HG03558 (cell line): ENCODE measurements around the gene CNTD1.

ENCODE experiments used
- ATAC-seq: cut with Tn5 transposase; IDR thresholded peaks from one replicate; pipeline ENCODE4 v1.9.1; 2021; ENCODE audit warnings: moderate number of reproducible peaks; ENCODE audit not compliant: unreplicated experiment; ENCODE audit errors: extremely low read depth

Gene CNTD1

DNA sequence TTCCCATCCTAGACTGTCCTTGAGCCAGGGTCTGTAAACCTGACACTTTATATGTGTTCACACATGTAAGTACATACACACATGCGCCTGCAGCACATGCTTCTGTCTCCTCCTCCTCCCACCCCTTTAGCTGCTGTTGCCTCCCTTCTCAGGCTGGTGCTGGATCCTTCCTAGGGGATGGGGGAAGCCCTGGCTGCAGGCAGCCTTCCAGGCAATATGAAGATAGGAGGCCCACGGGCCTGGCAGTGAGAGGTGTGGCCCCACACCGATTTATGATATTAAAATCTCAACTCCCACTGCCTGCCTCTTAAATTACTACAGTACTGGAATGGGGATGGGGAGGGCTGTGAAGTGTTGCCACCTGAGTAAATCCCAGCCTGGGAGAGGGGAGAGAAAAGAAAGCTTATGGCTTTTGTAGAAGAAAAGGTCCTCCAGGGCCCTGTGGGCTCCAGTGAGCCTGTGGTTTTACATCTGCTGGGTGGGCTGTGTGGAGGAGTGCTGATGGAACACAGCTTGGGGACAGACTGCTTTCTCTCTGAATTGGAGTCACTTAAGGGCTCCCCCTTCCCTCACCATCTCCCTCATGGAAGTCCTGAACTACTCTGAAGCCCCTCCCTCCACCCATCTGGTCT is 19.2 kb upstream of the CNTD1 start:
- ATAC-seq = no peak

DNA sequence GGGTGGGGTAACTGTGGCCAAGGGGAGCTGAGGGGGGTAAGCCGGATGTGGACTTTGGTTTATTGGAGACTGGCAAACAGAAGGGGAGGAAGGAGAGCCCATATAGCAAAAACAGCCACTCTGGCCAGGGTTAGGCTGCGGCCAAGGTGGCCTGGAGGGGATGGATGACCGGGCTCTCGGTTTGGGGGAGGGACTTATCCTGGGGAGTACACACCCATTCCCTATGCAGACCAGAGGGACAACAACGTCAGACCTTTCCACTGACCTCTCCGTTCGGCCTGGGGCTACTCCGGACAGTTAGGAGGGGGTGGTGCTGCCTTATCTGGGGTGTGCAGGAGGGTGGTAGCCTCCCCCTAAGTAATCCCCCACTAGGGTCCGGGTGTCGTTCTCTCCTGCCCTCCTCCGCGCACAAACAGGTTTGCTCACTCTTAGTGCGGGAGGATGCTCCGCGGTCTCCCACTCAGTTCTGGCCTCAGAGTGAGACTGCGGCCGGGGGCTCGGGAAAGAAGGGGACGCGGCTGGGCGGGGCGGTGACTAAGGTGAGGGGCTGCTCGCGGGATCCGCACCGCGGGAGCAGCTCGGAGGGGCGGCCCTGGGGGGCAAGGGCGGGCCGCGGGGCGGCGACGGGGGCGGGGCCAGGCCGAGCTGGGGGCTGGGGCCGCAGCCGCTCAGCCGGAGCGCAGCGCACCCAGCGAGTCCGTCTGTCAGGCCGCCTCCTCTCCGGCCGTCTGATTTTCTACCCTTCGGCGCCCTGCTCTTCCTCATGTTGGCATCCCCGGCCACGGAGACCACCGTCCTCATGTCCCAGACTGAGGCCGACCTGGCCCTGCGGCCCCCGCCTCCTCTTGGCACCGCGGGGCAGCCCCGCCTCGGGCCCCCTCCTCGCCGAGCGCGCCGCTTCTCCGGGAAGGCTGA is 18.5 kb upstream of the CNTD1 start, which contains the start of gene WNK4:
TSS of gene WNK4 (plus strand) at position 675 of the 915 bp plus-strand sequence. CDS start at position 764, 89 bp downstream.
- ATAC-seq = no peak

DNA sequence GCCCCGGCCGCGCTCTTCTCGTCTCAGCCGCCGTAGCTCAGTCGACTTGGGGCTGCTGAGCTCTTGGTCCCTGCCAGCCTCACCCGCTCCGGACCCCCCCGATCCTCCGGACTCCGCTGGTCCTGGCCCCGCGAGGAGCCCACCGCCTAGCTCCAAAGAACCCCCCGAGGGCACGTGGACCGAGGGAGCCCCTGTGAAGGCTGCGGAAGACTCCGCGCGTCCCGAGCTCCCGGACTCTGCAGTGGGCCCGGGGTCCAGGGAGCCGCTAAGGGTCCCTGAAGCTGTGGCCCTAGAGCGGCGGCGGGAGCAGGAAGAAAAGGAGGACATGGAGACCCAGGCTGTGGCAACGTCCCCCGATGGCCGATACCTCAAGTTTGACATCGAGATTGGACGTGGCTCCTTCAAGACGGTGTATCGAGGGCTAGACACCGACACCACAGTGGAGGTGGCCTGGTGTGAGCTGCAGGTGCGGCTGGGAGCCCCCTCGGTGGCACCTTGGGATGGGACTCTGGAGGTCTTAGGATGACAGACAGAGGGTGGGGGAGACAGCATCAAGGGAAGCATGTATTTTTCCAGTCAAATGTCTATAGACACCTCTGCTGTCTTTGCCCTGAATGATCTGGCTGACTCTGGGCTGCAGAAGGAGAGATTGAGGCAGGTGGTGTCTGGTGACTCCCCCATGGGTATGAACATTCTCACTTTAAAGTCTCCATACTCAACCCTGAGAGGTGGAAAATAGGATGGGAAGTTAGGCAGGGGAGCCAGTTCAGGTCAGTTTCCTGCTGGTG is 17.6 kb upstream of the CNTD1 start:
- no peak for ATAC-seq

DNA sequence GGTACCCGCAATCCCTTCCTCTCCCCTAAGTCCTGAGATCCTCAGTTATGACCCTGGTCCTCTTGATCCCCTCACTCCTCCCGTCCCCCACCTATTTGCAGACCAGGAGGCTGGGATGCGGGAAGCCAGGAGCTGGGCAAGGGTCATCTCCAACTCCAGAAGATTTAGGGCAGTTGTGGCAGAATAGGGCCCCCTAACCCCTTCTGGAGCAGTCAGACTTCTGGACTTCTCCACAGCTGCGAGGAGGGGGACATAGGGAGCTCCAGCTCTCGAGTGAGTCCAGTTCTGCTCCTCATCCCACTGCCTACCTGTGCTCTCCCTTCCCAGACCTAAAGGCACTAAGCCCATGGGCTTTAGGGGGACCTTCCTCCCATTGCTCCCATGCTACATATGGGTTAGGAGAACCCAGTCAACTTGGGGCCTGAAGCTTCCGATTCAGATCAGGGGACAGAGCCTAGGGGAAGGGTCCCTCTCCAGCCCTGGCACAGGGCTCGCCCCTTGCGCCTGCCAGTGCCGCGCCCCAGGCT is 17.0 kb upstream of the CNTD1 start:
- ATAC-seq = no peak

DNA sequence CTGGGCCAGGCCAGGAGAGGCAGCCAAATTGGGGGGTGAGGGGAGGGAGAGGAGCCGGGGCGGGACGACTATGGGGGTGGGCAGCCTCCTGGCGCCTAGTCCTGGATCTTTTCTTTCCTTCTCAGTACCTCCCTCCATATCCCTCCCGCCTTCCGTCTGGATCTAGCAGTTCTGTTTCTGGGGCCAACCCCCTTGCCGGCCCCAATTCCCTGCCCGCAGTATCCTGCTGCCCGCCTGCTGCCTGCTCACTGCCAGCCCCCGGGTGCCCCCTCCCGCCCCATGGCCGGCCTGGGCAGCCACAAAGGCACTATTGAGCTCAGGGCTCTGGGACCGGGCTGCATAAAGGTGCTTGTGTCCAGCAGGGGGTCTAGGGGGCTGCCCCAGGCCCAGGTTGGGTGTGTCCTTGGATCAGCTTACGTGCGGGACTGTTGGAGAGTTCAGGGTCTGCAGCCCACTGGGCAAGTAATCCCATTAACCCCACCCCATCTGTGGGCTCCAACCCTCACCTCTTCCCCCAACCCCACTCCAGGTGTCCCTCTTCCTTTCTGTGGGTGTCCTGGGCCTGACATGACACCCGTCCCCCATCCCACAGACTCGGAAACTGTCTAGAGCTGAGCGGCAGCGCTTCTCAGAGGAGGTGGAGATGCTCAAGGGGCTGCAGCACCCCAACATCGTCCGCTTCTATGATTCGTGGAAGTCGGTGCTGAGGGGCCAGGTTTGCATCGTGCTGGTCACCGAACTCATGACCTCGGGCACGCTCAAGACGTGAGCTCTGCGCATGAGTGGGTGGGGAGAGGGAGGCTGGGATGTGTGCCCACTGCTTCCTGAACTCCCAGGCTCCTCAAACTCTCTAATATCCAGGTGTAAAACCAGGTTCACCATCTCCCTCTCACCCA is 16.2 kb upstream of the CNTD1 start:
- no peak for ATAC-seq

DNA sequence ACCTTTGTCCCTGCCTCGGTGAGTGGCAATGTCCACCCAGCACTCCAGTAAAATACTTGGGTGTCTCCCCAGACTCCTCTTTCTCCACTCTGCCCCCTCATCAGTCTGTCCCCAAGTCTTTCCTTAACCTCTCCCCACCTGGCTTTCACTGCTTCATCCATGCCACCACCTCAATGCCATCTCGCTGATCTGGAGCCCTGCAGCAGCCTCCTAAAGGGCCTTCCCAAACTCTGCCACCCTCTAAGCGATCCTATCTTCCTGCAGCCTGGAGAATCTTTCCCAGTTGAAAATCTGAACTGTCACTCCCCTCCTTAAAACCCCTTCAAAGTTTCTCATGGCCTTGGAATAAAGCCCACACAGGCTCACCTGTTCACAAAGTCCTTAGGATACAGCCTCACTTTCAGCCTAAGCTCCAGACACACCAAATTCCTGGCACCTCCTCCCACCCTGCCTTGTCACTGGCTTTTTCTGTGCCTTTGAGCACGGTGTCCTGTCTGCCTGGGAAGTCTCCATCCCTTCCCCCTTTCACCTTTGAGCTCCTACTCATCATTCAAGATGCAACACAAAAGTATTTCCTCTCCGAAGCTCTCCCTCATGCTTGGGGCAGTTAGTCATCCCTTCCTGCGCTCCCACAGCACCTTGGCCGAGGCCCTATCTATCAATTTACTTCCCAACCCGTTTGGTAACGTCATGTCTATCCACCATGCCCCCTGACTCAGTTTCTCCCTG is 15.4 kb upstream of the CNTD1 start:
- ATAC-seq = no peak

DNA sequence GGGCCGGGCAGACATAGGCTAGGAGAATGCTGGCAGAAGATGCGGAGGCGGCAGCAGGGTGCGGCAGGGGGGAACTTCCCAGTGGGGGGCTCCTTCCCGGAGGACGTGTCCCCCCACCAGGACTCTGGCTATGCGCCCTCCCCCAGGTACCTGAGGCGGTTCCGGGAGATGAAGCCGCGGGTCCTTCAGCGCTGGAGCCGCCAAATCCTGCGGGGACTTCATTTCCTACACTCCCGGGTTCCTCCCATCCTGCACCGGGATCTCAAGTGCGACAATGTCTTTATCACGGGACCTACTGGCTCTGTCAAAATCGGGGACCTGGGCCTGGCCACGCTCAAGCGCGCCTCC is 14.9 kb upstream of the CNTD1 start:
- ATAC-seq = no peak

DNA sequence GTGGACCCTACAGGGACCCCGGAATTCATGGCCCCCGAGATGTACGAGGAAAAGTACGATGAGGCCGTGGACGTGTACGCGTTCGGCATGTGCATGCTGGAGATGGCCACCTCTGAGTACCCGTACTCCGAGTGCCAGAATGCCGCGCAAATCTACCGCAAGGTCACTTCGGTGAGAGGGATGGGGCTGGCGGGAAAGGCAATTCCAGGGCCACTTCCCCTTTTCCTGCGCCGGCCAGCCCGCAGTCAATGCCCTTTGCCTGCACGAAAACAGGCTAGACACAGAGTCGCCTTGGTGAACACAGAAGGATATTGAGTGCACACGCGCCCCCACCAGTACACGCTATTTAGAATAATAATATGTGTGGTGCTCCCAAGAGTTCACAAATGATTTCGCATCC is 14.3 kb upstream of the CNTD1 start:
- ATAC-seq = no peak

DNA sequence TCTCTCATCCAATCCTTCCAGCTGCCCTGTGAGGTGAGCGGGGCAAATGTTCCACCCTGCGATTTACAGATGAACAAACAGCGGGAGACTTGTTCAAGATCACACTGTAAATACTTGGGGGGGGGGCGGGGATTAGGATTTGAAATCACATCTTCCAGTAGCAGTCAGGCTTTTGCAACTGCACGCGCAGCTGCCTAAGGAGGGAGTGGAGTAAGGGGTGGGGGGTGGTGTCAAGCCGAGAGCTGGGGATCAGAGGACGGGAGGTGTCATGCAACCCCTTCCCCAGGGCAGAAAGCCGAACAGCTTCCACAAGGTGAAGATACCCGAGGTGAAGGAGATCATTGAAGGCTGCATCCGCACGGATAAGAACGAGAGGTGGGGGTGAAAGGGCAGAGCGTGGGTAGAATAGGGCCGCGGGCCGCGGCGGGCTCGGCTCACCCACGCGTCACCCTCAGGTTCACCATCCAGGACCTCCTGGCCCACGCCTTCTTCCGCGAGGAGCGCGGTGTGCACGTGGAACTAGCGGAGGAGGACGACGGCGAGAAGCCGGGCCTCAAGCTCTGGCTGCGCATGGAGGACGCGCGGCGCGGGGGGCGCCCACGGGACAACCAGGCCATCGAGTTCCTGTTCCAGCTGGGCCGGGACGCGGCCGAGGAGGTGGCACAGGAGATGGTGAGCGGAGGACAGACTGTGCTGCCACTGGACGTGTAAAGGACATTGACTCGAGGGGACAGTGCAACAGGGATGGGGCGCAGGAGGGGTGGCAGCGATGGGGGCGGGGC is 13.7 kb upstream of the CNTD1 start:
- no peak for ATAC-seq

DNA sequence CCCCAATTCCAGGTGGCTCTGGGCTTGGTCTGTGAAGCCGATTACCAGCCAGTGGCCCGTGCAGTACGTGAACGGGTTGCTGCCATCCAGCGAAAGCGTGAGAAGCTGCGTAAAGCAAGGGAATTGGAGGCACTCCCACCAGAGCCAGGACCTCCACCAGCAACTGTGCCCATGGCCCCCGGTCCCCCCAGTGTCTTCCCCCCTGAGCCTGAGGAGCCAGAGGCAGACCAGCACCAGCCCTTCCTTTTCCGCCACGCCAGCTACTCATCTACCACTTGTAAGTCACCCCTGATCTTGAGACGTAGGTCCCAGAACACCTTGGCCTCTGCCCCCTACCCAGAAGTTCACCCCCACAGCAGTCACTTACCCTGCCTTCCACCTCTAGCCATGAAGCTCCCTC is 11.4 kb upstream of the CNTD1 start:
- ATAC-seq = no peak

DNA sequence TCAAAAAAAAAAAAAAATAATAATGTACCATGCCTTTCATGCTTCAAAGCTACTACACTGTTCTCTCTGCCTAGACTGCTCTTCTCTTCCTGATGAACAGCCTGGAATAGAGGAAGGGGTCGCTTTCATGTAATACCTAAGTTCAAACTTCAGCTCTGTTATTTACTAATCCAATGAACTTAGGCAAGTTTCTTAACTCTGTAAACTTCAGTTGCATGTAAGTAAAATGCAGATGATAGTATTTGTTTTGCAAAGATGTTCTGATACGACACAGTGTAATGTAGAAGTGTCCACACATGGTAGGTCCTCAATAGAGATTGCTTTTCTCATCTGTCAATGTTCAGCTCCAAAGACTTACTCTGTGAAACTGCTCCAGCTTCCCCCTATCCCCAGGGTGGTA is 6.7 kb upstream of the CNTD1 start:
- ATAC-seq = no peak

DNA sequence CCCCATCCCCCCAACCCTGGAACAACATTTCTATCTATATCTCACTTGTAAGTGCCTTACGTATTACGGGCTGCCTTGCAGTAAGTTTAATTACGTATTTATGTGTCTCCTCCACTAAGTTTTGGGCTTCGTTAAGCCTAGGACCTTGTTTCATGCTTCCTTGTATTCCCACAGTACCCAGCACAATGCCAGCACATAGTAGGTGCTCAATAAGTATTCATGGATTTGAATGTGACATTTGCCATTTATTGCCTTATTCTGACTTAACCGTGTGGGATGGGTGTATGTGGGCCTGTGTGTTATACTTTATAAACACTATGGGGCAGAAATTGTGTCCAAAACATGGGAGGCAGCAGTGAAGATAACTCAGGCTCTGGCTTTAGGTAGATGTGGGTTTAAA is 6.1 kb upstream of the CNTD1 start:
- no peak for ATAC-seq

DNA sequence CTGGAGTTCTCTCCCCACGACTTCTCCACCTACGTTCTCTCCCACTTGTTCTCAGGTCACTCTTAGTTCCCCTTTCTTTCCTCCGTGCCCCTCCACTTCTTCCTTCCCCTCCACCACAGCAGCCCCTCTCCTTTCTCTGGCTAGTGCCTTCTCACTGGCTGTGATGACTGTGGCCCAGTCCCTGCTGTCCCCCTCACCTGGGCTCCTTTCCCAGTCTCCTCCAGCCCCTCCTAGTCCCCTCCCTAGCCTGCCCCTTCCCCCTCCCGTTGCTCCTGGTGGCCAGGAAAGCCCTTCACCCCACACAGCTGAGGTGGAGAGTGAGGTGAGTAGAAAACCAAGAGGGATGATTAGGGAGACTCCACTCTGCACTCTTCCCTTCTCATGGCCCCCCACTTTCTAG is 3.6 kb upstream of the CNTD1 start:
- ATAC-seq = no peak

DNA sequence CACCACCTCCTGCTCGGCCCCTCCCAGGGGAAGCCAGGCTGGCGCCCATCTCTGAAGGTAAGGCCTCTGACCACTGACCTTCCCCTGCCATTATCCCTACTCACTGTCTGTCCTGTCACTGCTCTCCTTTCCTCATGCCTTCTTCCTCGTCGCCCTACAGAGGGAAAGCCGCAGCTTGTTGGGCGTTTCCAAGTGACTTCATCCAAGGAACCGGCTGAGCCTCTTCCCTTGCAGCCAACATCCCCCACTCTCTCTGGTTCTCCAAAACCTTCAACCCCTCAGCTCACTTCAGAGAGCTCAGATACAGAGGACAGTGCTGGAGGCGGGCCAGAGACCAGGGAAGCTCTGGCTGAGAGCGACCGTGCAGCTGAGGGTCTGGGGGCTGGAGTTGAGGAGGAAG is 3.2 kb upstream of the CNTD1 start:
- ATAC-seq = no peak

DNA sequence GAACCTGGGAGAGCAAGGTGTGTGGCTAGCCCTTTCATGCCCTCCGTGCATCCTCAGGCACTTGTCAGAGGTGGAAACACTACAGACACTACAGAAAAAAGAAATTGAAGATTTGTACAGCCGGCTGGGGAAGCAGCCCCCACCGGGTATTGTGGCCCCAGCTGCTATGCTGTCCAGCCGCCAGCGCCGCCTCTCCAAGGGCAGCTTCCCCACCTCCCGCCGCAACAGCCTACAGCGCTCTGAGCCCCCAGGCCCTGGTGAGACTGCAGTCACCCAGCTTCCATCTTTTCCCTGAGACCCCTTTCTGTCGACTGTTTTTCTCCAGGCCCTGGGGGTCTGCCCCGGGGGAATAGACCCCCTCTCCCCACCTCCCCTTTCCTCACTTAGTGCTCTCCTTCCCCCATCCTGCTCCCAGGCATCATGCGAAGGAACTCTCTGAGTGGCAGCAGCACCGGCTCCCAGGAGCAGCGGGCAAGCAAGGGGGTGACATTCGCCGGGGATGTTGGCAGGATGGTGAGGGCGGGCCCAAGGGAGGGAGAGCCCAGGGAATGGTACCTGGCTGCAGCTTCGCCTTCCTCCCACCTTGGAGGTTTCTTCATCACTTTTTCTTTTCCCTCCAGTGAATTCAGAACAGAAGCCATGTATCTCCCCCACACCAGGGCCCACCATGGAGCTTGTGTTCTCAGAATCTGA is 2.4 kb upstream of the CNTD1 start:
- ATAC-seq = no peak

DNA sequence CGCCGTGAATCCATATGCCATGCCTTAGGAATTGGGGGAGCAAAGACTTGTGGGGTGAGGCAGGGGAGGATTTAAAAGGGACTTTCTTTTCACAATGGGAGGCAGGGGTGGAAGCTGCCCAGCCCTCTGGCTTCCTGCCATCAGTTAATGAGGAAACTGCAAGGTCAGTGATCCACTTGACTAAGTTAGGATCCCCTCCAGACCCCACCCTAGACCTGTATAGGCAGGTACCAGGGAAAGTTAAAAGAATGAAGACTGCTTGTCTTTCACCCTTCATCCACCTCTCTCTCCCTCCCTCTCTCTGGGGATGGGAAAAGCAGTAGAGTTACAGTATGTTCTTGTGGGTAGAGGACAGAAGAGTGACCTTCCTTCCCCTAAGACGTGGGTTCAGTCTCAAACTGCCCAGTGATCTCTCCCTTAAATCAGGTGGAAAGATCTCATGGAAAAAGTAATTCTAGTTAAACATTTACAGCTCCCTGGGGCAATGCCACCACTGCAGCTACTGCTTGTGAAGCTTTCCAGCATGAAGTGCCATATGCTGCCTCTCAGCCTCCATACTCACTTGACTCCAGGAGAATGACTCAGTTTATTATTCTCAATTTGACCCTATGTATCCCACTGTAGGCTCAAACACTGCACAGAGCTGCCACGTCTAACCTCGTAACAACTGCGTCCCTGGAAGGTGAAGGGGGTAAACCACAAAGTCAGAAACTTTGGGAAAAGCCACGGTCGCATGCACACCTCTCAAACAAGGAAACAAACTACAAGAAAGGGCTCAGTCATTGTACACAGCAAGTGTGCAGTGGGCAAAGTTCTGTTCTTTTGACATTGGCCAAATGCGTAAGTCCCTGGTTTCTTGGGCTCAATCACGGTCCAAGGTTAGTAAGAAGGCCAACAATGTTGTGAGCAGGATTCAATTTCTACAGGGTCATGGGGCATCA is 1.3 kb upstream of the CNTD1 start:
- no peak for ATAC-seq

DNA sequence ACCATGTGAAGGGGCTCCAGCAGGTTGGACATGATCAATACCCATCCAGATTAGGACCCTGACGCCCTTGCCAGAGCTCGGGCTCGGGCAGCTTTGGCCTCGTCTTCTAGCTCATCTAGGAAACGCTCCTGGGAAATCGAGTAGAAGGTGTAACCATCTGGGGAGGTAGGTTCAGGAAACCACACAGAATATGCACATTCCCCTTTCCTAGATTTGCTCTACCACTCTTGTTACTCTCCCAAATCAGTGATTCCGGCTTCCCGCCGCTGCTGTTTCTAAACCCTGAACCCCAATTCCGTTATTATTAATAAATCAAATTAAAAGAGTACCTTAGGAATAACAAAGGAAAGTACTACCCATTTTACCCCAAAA is 664 bp upstream of the CNTD1 start:
- no peak for ATAC-seq
